IPS-NIHi11 (cell line): Measurements from ENCODE around the gene ABCB10.
"Not testable (repeated sequence)": the region's sequence is repeated elsewhere in the genome, so short reads cannot be mapped to it uniquely, and the experiment has no call there.

Experiments
- DNase-seq: peaks from one replicate; pipeline ENCODE4 v3.0.0; 2012; ENCODE audit warnings: mixed read lengths, low spot score

Gene ABCB10

DNA sequence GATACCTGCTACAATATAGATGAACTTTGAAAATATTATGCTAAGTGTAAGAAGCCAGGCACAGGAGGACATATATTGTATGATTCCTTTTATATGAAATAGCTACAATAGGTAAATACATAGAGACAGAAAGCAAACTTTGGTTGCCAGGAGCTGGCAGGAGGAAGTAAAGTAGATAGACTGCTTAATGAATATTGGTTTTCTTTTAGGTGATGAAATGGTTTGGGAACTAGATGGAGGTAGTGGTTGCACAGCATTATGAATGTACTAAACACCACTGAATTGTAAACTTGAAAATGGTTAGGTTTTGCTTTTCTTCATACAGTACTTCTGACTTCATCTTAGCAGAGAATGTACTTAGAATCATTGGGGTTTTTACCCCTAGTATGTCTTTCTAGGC lies 21.5 kb downstream of the ABCB10 start:
- no peak for DNase-seq

DNA sequence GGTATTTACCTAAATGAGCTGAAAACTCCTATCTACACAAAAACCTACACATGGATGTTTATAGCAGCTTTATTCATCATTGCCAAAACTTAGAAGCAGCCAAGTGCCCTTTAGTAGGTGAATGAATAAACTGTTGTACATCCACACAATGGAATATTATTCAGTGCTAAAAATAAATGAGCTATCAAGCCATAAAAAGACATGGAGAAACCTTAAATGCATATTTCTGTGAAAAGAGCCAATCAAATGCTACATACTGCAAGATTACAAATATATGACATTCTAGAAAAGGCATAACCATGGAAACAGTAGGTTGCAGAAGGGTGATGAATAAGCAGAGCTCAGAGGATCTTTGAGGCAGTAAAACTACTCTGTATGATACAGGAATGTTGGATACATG lies 23.3 kb downstream of the ABCB10 start:
- no peak for DNase-seq

DNA sequence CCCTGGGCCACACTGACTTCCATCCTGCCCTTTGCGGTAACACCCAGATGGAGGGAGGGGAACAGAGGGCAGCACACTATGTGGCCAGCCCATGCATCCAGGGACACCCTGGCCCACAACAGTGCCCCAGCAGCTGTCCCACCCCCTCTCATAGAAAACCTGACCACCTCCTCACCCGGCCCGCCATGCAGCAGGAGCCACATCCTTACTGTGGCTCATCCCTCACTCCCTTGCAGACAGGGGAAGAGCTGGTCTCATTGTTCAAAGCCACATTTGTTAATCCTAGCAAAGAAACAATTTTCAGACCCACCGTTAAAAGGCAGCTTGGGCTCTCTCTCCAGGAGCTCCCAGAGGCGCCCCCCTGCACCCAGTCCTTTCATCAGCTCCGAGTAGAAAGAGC lies 27.2 kb downstream of the ABCB10 start:
- no peak for DNase-seq

DNA sequence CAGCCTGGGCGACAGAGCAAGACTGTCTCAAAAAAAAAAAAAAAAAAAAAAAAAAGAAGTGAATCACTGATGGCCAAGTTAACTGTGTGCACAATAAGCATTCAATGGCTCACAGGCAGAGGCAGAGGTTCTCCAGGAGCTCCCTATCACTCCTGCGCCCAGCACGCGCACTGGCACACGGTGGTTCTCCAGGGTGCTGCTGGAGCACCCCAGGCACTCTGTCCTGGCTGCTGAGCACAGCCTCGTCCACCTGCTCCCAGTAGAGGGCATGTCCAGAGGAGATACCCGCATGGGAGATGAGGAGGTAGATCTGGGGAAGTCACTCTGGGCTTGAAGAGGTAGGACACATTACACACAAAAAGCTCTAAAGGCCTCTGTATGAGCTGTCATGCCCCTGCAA lies 28.9 kb downstream of the ABCB10 start:
- DNase-seq, result no peak

DNA sequence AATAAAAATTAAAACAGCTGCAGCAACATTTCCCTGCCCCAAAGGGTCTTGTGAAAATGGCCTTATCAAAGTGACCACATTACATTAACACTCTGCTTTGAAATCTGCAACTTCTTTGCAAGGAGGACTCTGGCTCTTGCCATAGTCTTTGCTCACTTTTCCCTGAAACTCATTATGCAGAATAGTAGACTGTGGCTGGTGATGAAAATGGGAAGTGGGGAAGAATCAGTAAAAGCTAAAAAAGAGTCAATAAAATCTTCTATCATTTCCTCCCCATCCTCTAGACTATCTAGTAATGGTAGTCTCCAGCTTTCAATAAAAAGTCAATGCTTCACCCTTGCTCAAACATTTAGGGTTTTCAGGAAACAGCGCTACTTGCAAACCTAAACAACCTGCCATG lies 31.8 kb downstream of the ABCB10 start:
- DNase-seq, result no peak

DNA sequence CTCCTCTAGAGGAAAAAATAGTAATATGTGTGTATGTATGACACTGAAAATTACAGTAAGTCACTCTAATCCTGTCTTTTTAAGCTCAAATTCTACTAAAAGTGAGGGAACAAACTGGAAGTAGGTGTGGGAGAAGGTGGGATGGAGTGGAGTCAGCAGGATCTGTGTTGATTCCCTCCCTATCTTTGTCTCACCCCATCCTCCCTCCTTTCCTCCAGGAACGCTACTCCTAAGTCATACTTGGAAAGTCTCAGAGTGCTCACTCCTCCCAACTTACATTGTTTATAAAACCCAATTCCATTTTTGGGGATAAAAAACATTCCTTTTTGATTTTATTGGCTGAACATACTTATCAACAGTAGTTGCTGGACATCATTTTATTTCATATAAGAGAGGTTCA lies 35.5 kb downstream of the ABCB10 start:
- DNase-seq, result no peak

DNA sequence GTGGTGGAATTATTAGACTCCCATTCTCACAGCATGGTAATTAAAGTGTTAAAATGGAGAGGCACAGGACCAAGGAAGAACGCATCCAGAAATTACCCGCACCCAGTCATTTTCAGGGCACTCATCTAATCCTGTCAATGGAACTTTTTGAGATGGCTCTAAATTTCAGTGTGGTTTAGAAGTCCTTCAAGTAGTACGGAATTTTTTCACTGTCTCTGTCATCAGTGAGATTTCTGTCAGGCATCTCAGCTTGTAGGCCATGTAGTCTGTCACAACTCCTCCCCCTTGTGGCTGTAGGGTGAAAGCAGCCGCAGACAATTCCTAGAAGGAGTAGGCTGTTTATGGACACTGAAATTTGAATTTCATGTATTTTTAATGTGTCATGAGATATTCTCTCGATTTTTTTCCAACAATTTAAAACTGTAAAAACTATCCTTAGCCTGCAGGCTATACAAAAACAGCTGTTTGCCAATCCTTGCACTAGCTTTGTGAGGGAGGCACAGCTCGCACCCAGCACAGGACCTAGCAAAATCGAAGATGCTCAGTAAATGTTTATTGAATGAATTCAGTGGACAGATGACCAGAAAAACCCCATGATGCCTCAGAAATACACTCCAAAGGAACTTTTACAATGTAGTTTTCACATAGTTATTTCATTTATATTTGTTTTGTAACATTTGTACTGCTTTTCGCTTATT lies 43.8 kb downstream of the ABCB10 start:
- DNase-seq, result peak; percentile 60

DNA sequence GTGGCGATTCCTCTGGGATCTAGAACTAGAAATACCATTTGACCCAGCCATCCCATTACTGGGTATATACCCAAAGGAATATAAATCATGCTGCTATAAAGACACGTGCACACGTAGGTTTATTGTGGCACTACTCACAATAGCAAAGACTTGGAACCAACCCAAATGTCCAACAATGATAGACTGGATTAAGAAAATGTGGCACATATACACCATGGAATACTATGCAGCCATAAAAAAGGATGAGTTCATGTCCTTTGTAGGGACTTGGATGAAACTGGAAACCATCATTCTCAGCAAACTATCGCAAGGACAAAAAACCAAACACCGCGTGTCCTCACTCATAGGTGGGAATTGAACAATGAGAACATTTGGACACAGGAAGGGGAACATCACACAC lies 46.9 kb downstream of the ABCB10 start:
- DNase-seq, result not testable (repeated sequence)

DNA sequence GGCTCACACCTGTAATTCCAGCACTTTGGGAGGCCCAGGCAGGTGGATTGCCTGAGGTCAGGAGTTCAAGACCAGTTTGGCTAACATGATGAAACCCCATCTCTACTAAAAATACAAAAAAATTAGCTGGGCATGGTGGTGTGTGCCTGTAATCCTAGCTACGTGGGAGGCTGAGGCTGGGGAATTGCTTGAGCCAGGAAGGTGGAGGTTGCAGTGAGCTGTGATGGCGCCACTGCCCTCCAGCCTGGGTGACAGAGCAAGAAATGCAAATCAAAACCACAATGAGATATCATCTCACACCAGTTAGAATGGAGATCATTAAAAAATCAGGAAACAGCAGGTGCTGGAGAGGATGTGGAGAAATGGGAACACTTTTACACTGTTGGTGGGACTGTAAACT lies 47.3 kb downstream of the ABCB10 start:
- not testable (repeated sequence) for DNase-seq

DNA sequence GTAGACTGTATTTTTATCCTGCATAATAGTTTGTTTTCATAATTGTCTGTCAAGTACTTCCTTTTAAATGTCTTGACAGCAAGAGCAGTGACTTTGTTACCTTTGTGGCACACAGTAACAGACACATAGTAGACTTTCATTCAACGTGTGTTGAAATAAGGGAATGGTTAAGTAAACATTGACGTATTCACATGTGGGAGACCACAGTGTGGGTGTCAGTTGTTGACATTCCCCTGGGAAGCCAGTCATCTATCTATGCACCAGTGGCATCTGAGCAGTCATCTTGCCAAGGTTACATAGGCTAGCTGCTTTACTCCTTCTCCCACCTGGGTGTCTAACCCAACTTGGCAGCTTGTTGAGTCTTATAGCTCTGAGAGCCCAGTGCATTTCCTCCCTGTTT lies 48.9 kb downstream of the ABCB10 start:
- DNase-seq, result no peak

DNA sequence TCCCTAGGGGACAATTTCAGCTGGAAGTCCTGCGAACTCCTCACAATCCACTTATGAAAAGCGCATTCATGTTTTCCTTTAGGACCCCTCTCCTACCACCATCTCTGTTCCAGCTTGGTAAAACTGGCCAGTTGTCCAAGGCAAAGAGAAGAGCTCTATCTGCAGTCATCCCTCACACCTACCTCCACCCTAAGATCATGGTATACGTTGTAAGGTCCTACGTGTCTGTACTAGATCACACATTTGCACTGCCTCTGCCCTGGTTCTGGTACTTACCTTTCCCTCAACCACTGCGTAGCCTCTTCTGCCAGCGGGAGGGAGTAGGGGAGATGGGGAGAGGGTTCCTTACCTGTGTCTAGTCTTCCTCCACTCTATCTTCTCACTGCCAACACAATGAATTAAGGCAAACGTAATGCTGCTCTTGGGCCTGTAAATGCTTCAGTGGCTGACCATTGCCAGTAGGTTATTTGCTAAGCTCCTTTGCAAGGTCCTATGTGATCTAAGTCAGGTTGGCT lies 49.6 kb downstream of the ABCB10 start:
- no peak for DNase-seq

DNA sequence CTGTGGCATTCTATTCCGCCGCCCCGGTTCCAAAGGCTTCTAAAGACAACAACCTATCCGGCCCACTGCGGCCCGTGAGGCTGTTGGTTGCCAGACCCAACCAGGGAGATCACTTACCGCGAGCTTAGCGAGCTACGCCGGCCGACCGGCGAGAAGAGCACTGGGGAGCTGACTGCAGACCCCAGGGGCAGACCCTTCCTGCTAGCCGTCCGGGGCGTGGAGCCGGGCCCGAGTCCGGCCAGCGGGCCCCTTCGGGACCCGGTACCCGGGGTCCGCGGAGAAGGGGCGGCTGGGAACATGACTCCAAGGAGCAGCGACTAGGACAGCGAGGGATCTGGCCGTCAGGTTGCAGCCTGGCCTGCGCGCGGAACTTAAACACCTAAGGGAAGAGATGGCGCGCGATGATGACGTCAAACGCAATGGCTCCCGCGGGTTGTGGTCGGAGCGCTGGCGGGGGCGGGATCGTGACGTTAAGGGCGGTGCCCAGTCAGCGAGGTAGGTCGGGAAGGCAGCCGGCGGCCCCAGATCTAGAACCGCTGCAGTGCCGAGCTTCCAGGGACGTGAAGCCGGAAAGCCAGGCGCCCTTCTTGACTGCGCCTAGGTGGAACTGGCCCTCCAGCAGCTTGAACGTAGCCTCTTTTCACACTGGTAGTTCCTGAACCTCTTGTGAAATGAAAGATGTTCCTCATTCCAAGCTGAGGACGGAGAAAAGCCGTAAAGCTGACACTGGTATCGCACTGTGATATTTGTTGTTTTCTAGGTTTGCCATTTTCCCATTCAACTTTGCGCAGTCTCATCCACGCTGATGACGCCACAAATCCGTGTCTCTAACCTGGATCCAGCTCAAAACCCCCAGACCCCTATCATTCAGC lies 50.3 kb downstream of the ABCB10 start, which contains the start of gene NUP133:
TSS of gene NUP133 (minus strand) at position 391 of the 872 bp plus-strand sequence. CDS start at position 299, 92 bp downstream.
- peak; percentile 98 for DNase-seq

DNA sequence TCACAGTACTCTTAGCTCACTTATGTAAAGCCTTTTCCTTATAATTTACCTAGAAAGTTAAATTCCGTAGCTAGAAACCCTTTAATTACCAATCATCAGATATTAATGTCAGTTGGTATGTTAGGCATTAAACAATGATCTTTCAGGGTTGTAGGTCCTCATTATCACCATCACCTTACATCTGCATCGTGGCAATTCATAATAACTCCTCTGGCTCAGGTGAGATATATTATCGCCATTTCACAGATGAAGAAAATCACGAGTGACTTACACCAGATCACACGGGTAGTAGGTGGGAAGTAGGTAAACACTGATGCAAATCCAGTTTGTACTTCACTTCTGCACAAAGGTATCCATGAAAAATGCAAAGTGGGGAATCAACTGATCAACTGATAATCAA lies 51.0 kb downstream of the ABCB10 start:
- DNase-seq, result no peak

DNA sequence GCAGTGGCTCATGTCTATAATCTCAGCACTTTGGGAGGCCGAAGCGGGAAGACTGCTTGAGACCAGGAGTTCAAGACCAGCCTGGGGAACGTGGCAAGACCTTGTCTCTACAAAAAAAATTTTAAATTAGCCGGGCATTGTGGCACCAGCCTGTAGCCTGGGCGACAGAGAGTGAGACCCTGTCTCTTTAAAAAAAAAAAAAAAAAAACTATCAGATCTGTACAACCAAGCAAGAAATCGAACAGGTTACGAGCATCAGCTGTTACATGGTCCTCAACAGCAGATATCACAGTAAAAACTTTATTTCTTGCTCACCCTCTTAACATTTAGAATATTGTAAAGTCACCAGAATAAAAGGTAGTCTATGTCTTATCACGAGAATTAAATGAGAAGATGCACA lies 51.9 kb downstream of the ABCB10 start:
- no peak for DNase-seq

DNA sequence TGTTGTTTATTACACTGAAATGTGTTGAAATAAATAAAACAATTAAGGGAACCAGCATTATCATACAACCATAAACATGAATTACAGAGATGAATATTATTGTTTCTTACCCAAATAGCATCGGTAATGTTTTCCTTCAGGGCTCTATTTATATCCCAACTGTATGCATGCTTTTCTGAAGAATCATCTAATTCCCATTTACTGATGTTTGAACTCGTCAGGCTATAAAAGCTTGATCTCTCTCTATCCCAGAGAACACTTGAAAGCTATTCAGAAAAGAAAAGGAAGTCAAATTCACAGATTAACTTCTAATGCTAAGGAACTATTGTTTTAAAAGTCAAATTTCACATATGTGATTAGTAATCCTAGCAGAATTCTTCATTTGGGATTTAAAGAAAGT lies 62.7 kb downstream of the ABCB10 start:
- DNase-seq, result no peak

DNA sequence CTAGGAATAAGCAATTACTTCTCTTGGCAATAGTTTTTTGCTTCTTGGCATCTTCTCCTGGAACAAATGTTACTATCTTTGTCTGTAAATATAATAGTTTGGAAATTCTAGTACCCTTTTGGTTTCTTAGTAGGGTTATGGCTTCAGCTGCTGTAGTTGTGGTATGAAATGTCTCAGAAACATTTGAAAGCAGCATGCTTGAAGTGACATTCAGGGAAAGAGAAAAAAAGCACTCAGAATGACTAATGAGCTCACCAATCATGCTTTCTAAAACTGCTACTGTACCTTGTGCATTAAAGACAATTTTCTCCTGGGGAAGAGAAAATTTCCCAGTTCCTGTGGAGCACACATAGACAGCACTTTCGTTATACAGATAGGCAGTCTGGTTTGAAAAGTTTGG lies 71.3 kb downstream of the ABCB10 start:
- no peak for DNase-seq

DNA sequence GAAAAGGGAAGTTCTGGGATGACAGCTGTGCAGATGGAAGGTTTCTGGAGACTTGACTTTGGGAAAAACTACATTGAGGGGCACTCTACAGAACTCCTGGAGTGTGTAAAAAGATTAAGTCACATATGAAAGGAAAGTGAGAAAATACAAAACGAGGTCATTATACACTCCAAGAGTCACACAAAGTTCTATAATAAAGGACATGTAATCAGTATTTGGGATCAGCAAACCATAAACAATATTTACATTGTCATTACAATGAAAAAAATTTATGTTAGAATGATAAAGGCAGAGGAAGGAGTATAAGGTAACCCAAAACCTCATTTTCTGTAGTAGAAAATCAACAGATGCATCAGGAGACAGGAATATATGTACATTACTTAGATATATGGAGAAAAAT lies 73.2 kb downstream of the ABCB10 start:
- no peak for DNase-seq

DNA sequence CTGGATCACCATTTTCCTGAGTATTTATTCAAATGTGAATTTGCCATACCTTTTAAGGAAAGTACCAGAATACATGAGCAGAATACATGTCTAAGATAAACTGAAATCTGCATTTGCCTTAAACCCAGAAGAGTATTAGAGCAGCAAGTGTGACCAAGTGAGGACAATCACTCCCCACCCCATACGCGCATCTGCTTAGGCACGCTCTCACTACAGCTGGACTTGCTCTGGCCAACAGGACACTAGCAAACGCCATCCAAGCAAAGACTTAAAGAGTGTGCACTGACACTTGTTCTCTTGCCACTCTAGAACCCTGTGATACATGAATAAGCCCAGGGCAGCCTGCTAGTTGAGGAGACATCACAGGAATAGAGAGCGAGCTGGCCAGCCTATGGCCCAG lies 76.0 kb downstream of the ABCB10 start:
- DNase-seq, result no peak

DNA sequence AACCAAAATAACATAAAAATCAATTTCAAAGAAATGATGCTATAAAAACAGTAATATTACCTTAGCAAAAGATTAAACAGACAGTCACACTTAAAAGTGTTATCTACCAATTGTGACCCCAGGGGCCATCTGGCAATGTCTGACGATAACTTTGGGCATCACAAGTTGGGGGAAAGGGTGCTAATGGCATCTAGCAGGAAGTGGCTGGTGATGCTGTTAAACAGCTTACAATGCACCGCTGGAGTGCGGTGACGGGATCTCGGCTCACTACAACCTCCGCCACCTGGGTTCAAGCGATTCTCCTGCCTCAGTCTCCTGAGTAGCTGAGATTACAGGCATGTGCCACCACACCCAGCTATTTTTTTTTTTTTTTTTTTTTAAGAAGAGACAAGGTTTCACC lies 78.0 kb downstream of the ABCB10 start:
- no peak for DNase-seq

DNA sequence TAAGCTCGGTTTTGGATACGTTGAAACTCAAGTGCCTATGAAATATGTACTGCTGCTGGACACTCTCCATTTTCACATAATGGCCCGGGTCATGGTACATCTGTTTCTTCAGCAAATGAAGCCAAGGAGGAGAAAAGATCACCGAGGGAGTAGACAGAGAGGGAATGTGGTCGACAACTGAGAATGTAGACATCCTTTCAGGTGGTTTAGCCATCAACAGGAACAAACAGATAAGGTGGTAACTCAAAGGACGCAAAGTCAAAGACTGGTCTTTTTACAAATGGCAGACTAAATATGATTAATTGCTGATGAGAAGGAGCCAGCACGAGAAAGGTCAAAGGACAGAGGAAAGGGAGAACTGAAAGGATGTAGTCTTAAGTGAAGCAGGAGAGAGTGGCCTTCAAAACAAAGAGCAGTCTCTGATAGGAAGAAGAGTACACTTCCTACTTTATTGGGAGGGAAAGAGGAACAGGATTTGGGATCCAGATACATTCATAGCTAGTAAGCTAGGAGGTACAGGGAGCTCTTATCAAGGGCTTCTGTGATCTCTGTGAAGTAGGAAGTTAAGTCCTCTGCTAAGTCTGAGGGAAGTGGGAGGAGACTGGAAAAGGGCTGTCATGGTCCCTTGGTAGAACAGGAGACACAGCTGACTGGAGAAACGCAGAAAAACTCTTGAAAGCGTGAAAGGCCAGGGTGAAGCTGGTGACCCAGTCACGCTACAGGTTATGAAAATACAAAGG lies 78.7 kb downstream of the ABCB10 start:
- no peak for DNase-seq

DNA sequence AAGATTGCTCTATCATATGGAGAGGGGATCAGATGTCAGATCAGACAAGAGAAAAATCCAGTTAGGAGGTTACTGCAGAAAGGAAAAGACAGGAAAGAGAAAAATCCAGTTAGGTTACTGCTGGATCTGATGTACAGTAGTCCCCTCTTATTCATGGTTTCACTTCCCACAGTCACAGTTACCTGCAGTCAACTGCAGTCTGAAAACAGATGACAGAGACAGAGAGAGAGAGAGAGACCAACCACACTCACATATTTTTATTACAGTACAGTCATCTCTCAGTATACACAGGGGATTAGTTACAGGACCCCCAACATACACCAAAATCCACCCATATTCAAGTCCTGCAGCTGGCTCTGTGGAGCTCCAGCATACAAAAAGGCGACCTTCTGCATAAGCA lies 79.7 kb downstream of the ABCB10 start:
- no peak for DNase-seq

DNA sequence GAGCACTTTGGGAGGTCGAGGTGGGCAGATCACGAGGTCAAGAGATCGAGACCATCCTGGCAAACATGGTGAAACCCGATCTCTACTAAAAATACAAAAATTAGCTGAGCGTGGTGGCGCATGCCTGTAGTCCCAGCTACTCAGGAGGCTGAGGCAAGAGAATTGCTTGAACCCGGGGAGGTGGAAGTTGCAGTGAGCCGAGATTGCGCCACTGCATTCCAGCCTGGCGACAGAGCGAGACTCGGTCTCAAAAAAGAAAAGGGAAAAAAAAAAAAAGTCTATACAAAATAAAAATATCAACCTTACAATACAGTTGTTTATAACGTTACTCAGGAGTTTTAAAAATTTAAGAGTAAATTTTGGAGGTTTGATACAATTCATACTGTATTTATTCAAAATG lies 82.6 kb downstream of the ABCB10 start:
- not testable (repeated sequence) for DNase-seq

DNA sequence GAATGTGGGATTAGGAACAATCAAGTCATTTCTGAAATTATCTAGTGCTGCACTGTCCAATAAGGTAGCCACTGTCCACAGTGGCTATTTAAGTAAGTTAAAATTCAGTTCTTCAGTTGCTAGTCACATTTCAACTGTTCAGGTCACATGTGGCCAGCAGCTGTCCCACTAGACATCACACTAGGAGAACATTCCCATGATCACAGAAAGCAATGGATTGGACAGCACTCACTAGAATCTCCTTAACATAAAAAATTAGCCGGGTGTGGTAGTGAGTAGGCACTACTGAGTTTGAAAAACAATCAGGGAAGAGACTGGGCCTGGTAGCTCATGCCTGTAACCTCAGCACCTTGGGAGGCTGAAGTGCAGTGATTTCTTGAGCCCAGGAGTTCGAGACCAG lies 84.0 kb downstream of the ABCB10 start:
- no peak for DNase-seq
